22Rv1 (cell line): ENCODE results near the gene MMS19.

ENCODE experiments used
- H3K27ac ChIP-seq: fragments of 450-650 bp; 2 replicates; pipeline ENCODE4 v1.5.1; 2017
- CTCF ChIP-seq: fragments of 450-650 bp; IDR thresholded peaks from 2 replicates; pipeline ENCODE4 v1.5.1; 2017; ENCODE audit warnings: mild to moderate bottlenecking
- ZFX ChIP-seq: fragments of 450-650 bp; IDR thresholded peaks from 2 replicates; pipeline ENCODE4 v1.6.1; 2017; ENCODE audit warnings: antibody characterized with exemption, borderline replicate concordance

MMS19 gene

GRCh38 chr10:97452352-97452751, 45.9 kb downstream of the MMS19 start:
- H3K27ac ChIP-seq = no peak overlapping the region
- no peak for TF ChIP-seq ZFX
- no peak for TF ChIP-seq CTCF

GRCh38 chr10:97451605-97452004, 46.6 kb downstream of the MMS19 start:
- no peak overlapping the region for H3K27ac ChIP-seq

GRCh38 chr10:97450828-97451227, 47.4 kb downstream of the MMS19 start:
- no peak overlapping the region for H3K27ac ChIP-seq
- TF ChIP-seq CTCF = no peak
- no peak for TF ChIP-seq ZFX

More at GRCh38 chr10:97451605-97452004, 46.6 kb downstream of the MMS19 start:
- TF ChIP-seq ZFX = no peak
- no peak for TF ChIP-seq CTCF

GRCh38 chr10:97445722-97446639, 52.2 kb downstream of the MMS19 start, which contains the start of the genes EXOSC1 and ZDHHC16:
Gene EXOSC1 (minus strand): TSS chr10:97446006. CDS start chr10:97445985, 21 bp downstream.
Gene ZDHHC16 (plus strand): TSS chr10:97446175. CDS start chr10:97451676, 5,501 bp downstream.
- TF ChIP-seq ZFX (no peak), CTCF (peak; percentile 30; the same call in 1 of the 2 replicates)
- peak within 1 kb of the TSS; percentile 60 for H3K27ac ChIP-seq

GRCh38 chr10:97445357-97445721, 52.9 kb downstream of the MMS19 start:
- TF ChIP-seq ZFX (no peak), CTCF (no peak)
- peak overlapping the region; percentile 60 for H3K27ac ChIP-seq

GRCh38 chr10:97444212-97444611, 54.0 kb downstream of the MMS19 start:
- no peak for TF ChIP-seq CTCF
- TF ChIP-seq ZFX = no peak
- no peak overlapping the region for H3K27ac ChIP-seq

GRCh38 chr10:97442277-97442676, 55.9 kb downstream of the MMS19 start:
- TF ChIP-seq CTCF = no peak
- no peak for TF ChIP-seq ZFX
- no peak overlapping the region for H3K27ac ChIP-seq
